Muscle layer of duodenum (tissue), 2 donors: ENCODE measurements around the gene DOCK8.
"Not testable (repeated sequence)": the region's sequence is repeated elsewhere in the genome, so short reads cannot be mapped to it uniquely, and the experiment has no call there.

Experiments used
- H3K27ac ChIP-seq: one replicate; pipeline ENCODE4 v1.7.0; 2013; ENCODE audit warnings: mild to moderate bottlenecking, low read length
- H3K27me3 ChIP-seq: one replicate; pipeline ENCODE4 v1.7.0; 2013; ENCODE audit warnings: low read depth, mild to moderate bottlenecking, control low read depth, low read length
- H3K36me3 ChIP-seq, 2 donors: one replicate each; pipeline ENCODE4 v1.7.0; 2013; ENCODE audit warnings: low read length in 2 of 2, control low read depth in 1 of 2, mild to moderate bottlenecking in 1 of 2; ENCODE audit not compliant: insufficient read depth in 2 of 2, control insufficient read depth in 1 of 2
- H3K4me1 ChIP-seq, 2 donors: one replicate each; pipeline ENCODE4 v1.7.0; 2013; ENCODE audit warnings: low read length in 2 of 2, mild to moderate bottlenecking in 2 of 2, control low read depth in 1 of 2, moderate library complexity in 1 of 2; ENCODE audit not compliant: insufficient read depth in 2 of 2, control insufficient read depth in 1 of 2
- H3K4me3 ChIP-seq, 2 donors: one replicate each; pipeline ENCODE4 v1.7.0; 2013; ENCODE audit warnings: low read length in 2 of 2, low read depth in 1 of 2, mild to moderate bottlenecking in 1 of 2
- H3K9me3 ChIP-seq, 2 donors: one replicate each; pipeline ENCODE4 v1.7.0; 2013; ENCODE audit warnings: low read length in 2 of 2, control low read depth in 1 of 2, mild to moderate bottlenecking in 1 of 2; ENCODE audit not compliant: control insufficient read depth in 1 of 2
- donor health status: healthy.

Gene DOCK8

GRCh38 chr9:214351-214647 is 366 bp upstream of the DOCK8 start:
- Histone ChIP-seq H3K4me1 (no peaks in the 10 kb centered on the region), H3K4me3 (peak overlapping the region; percentile 17 to 68), H3K27ac (peak overlapping the region; percentile 33), H3K9me3 (no peaks in the 10 kb centered on the region), H3K27me3 (no peaks in the 10 kb centered on the region), H3K36me3 (no peaks in the 10 kb centered on the region)

DNA sequence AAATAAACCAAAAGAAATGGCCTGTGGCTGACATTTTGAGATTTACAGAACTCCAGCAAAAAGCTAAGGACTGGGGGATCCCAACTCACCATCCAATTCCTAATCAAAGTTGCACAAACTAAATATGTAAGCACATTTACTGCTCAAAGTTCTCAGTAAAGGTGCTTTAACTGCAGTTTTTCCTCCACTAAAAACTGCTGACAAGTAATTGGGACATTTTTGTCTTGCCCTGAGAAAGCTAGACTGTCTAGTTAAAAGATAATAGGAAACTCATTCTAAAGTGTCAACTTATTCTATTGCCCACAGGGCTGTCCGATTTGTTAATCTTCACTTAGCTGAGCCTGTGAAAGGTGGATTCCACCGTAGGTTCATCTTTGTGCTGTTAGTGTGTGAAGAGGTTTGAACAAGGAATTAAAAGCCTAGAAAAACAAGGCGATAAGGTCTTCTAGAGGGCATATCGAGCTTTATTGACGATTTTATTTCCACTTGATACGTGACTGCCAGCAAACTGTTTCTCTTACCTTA is 1.0 kb downstream of the DOCK8 start:
- H3K27me3 ChIP-seq, result no peaks in the 10 kb centered on the region
- peak overlapping the region; percentile 65 to 68 for H3K4me3 ChIP-seq
- H3K27ac ChIP-seq, result peak overlapping the region; percentile 48
- H3K9me3 ChIP-seq, result no peaks in the 10 kb centered on the region
- no peaks in the 10 kb centered on the region for H3K36me3 ChIP-seq
- no peaks in the 10 kb centered on the region for H3K4me1 ChIP-seq

GRCh38 chr9:216866-217265 is 2.2 kb downstream of the DOCK8 start:
- Histone ChIP-seq H3K27ac (peak overlapping the region; percentile 27), H3K36me3 (no peaks in the 10 kb centered on the region), H3K4me1 (no peaks in the 10 kb centered on the region), H3K27me3 (no peaks in the 10 kb centered on the region), H3K4me3 (peak overlapping the region in 1 of 2 donors; percentile 4), H3K9me3 (no peaks in the 10 kb centered on the region)

- no peak overlapping the region for H3K4me3 ChIP-seq
- H3K36me3 ChIP-seq, result no peaks in the 10 kb centered on the region
- H3K4me1 ChIP-seq, result no peaks in the 10 kb centered on the region
- no peak overlapping the region for H3K27ac ChIP-seq
- H3K27me3 ChIP-seq, result no peaks in the 10 kb centered on the region
- no peaks in the 10 kb centered on the region for H3K9me3 ChIP-seq
These were observed 3.3 kb downstream of the DOCK8 start for GRCh38 chr9:217950-218349.

- H3K4me3 ChIP-seq, H3K27me3 ChIP-seq: not testable (repeated sequence)
These were observed 4.4 kb downstream of the DOCK8 start for GRCh38 chr9:219036-219435.

DNA sequence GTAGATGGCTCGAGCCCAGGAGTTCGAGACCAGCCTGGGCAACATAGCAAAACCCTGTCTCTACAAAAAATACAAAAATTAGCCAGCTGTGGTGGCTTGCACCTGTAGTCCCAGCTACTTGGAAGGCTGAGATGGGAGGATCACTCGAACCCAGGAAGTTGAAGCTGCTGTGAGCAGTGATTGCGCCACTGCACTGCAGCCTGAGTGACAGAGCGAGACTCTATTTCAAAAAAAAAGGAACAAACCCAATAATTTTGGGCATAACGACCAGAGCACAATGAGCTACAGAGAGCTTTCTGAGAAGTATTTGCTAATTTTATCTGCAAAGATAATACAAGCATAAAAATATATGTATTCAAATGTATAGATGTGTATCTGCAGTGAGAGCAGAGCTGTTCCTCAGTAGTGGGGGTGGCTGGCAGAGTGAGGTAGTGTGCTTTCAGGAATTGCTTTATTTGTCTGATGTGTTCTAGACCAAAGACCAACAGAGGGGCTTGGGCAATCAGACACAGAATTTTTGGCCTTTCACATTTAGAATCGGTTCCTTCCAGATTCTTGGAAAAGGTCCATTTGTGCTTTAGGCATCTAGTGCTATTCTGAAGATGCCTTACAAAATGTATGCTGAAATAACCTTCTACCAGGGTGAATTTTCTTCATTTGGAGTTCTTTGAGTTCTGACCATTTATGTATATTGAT is 5.2 kb downstream of the DOCK8 start:
- no peak overlapping the region for H3K4me3 ChIP-seq
- H3K27ac ChIP-seq, result no peak overlapping the region
- no peaks in the 10 kb centered on the region for H3K27me3 ChIP-seq
- no peaks in the 10 kb centered on the region for H3K36me3 ChIP-seq
- no peaks in the 10 kb centered on the region for H3K4me1 ChIP-seq
- no peaks in the 10 kb centered on the region for H3K9me3 ChIP-seq

More at GRCh38 chr9:219036-219435, 4.4 kb downstream of the DOCK8 start:
- H3K36me3 ChIP-seq, H3K9me3 ChIP-seq, H3K27ac ChIP-seq, H3K4me1 ChIP-seq: not testable (repeated sequence)

GRCh38 chr9:221989-222776 is 7.5 kb downstream of the DOCK8 start:
- Histone ChIP-seq H3K27me3 (no peaks in the 10 kb centered on the region), H3K27ac (peak overlapping the region; percentile 53), H3K4me3 (no peak overlapping the region), H3K4me1 (peaks cover 0 to 6% of the 10 kb centered on the region in 2 donors), H3K9me3 (no peaks in the 10 kb centered on the region), H3K36me3 (no peaks in the 10 kb centered on the region)

DNA sequence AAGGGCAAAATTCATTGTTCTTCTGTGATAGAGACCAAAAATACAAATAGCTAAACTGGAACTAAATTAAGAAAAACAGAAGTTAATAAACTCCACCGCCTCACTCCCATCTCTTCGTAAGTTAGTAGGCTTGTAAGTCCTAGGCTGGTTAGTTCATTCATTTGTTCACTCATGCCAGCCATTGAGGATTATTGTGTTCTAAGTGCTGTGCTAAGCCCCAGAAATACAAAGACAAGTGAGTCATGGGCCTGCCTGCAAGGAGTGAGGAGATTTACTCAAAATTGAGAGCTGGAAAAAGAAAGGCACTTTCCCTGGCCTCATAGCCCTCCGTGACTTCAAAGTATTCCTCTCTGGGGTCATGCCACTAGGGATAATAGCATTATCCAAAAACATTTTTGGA is 8.5 kb downstream of the DOCK8 start:
- no peaks in the 10 kb centered on the region for H3K9me3 ChIP-seq
- H3K27ac ChIP-seq, result no peak overlapping the region
- no peak overlapping the region for H3K4me3 ChIP-seq
- no peaks in the 10 kb centered on the region for H3K27me3 ChIP-seq
- H3K4me1 ChIP-seq, result peaks cover 0 to 6% of the 10 kb centered on the region in 2 donors
- H3K36me3 ChIP-seq, result no peaks in the 10 kb centered on the region

- Histone ChIP-seq H3K36me3 (no peaks in the 10 kb centered on the region), H3K27me3 (no peaks in the 10 kb centered on the region), H3K9me3 (peaks cover 0 to 3% of the 10 kb centered on the region in 2 donors), H3K27ac (no peak overlapping the region), H3K4me3 (no peak overlapping the region), H3K4me1 (peaks cover 0 to 6% of the 10 kb centered on the region in 2 donors)
These were observed 9.4 kb downstream of the DOCK8 start for GRCh38 chr9:224026-224425.

GRCh38 chr9:224582-225520 is 10.2 kb downstream of the DOCK8 start:
- H3K4me3 ChIP-seq, result no peak overlapping the region
- no peak overlapping the region for H3K27ac ChIP-seq
- H3K27me3 ChIP-seq, result no peaks in the 10 kb centered on the region
- H3K36me3 ChIP-seq, result no peaks in the 10 kb centered on the region
- H3K9me3 ChIP-seq, result peaks cover 0 to 6% of the 10 kb centered on the region in 2 donors
- peaks cover 0 to 6% of the 10 kb centered on the region in 2 donors for H3K4me1 ChIP-seq

GRCh38 chr9:227860-228259 is 13.2 kb downstream of the DOCK8 start:
- H3K27ac ChIP-seq, result no peak overlapping the region
- peaks cover 0 to 6% of the 10 kb centered on the region in 2 donors for H3K9me3 ChIP-seq
- H3K36me3 ChIP-seq, result no peaks in the 10 kb centered on the region
- no peaks in the 10 kb centered on the region for H3K27me3 ChIP-seq
- peaks cover 0 to 6% of the 10 kb centered on the region in 2 donors for H3K4me1 ChIP-seq
- no peak overlapping the region for H3K4me3 ChIP-seq
